ENCODE results near the gene MEMO1. TPM values are rescaled to one million over a fixed set of nuclear protein-coding genes. Genes with fewer than 3 reads are reported as not detected.

MEMO1 gene
- total and polyA plus RNA-seq, 8 donors: 10.5 to 20.4 (median 16.3) TPM

DNA sequence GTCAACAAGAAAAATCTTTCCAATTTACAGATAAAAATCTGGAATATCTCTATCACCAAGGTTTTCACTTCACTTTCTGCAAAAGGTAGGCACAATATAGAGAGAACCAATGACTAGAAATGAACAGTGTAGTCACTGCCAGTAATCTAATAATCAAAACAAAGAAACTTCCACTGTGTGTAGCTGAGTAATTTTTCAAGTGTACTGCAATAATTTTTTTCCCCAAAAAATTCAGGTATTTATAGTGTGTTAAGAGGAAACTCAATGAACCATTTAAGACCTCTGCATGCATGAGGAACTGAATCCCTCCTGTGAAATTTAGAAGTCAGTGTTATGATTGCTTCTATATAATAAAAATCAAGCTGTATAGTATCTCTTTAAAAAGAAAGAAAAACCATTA is 121.8 kb downstream of the MEMO1 start:
- Histone ChIP-seq H3K27ac (no peak overlapping the region), H3K36me3 (no peaks in the 10 kb centered on the region), H3K4me3 (no peak overlapping the region), H3K4me1 (no peaks in the 10 kb centered on the region), H3K27me3 (no peaks in the 10 kb centered on the region), H3K9me3 (no peaks in the 10 kb centered on the region)
- DNase-seq (no peak), FAIRE-seq (no peak), ATAC-seq (no peak)
- TF ChIP-seq, protein P1, sequence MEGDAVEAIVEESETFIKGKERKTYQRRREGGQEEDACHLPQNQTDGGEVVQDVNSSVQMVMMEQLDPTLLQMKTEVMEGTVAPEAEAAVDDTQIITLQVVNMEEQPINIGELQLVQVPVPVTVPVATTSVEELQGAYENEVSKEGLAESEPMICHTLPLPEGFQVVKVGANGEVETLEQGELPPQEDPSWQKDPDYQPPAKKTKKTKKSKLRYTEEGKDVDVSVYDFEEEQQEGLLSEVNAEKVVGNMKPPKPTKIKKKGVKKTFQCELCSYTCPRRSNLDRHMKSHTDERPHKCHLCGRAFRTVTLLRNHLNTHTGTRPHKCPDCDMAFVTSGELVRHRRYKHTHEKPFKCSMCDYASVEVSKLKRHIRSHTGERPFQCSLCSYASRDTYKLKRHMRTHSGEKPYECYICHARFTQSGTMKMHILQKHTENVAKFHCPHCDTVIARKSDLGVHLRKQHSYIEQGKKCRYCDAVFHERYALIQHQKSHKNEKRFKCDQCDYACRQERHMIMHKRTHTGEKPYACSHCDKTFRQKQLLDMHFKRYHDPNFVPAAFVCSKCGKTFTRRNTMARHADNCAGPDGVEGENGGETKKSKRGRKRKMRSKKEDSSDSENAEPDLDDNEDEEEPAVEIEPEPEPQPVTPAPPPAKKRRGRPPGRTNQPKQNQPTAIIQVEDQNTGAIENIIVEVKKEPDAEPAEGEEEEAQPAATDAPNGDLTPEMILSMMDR (IDR thresholded peaks at IDR 0.05): no peak
- intact Hi-C loops (cut with DNase I): no loop called here

DNA sequence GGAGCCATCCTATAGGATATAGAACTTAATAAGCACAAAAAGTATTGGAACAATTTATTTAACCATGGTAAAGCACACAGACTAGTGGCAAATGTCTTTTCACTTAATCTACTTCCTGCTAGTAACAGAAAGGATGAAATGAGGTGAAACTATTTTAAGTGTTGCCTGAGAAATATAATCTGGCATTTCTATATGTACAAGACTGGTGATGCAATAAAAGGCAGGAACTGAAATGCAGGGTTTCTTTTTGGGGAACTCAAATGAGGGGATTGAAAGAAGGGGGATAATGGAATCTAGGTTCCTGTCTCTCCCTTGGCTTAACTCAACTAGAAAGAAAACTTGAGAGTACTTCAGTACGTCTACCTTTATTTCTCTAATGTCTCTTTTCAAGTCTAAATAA is 122.3 kb downstream of the MEMO1 start:
- DNase-seq (no peak), FAIRE-seq (no peak), ATAC-seq (no peak)
- no peaks in the 10 kb centered on the region for H3K36me3 ChIP-seq
- H3K27me3 ChIP-seq: no peaks in the 10 kb centered on the region
- H3K4me3 ChIP-seq: no peak overlapping the region
- TF ChIP-seq, protein P1 (IDR thresholded peaks at IDR 0.05): no peak
- intact Hi-C loops (cut with DNase I): no loop called here
- H3K4me1 ChIP-seq: no peaks in the 10 kb centered on the region
- WGBS, 2 donors: 87 to 92% methylated on average over 1 of the region's 1 CpG
- no peak overlapping the region for H3K27ac ChIP-seq
- no peaks in the 10 kb centered on the region for H3K9me3 ChIP-seq

DNA sequence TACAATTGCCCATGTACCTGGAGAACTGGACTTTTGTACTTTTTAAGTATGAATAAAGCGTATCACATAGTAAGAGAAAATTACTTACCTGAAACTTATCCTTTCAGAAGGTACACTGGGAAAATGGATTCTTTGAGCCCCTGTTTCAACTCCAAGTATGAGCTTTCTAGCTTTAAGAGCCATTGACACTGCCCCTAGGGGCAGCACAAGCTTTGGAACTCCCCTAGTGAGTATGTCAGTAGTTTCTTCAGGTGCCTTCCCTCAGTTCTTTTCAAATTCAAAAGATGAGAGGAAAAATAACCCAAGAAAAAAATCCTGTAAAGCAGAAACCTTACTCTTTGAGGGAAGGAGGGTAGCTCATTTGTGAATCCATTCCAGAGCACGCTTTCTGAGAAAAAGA is 124.1 kb downstream of the MEMO1 start:
- Histone ChIP-seq H3K4me3 (no peak overlapping the region), H3K4me1 (no peaks in the 10 kb centered on the region), H3K36me3 (no peaks in the 10 kb centered on the region), H3K27me3 (no peaks in the 10 kb centered on the region), H3K9me3 (no peaks in the 10 kb centered on the region), H3K27ac (no peak overlapping the region)
- 98 to 100% methylated on average over 2 of the region's 2 CpGs for WGBS, 2 donors
- TF ChIP-seq, protein P1 (IDR thresholded peaks at IDR 0.05): no peak
- intact Hi-C loops (cut with DNase I): no loop called here
- DNase-seq (no peak), FAIRE-seq (no peak), ATAC-seq (no peak)

DNA sequence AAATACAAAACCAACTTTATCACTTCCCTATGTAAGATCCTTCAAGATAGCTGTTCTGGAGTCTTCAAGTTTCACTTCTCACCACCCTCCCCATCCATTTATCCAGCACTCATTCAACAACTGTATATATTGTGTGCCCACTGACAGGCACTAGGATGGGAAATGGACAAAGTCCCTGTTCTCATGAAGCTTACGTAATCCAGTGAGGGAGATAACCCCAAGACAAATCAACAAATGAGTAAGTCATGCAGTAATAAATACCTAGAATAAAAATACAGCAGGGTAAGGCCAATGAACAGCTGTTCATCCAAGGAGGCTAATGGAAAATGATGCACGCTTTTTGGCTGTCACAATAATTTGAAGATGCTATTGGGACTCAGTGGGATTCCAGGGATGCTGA is 133.8 kb downstream of the MEMO1 start:
- DNase-seq (no peak), FAIRE-seq (no peak), ATAC-seq (no peak)
- Histone ChIP-seq H3K27ac (no peak overlapping the region), H3K9me3 (no peaks in the 10 kb centered on the region), H3K36me3 (no peaks in the 10 kb centered on the region), H3K4me3 (no peak overlapping the region), H3K27me3 (no peaks in the 10 kb centered on the region), H3K4me1 (no peaks in the 10 kb centered on the region)
- TF ChIP-seq, protein P1 (IDR thresholded peaks at IDR 0.05): no peak
- intact Hi-C loops (cut with DNase I): no loop called here
- 92 to 100% methylated on average over 2 of the region's 2 CpGs for WGBS, 2 donors

DNA sequence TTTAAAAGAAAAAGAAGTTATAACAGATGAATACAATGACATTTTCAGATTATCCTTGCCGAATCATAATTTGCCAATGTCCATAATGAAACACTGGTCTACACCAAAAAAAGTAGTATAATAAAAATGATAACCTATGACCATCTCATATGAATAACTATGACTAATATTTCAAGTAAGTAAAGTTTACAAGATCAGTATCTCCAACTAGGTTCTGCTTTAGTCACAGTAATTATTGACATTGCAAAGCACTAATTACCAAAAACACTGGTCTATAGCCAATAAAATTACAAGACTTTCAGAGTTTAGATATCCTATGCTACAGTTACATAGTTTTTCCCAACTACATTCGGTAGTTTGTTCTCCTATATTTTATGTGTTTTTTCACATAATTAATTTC is 136.7 kb downstream of the MEMO1 start:
- intact Hi-C loops (cut with DNase I): no loop called here
- no peak for ATAC-seq
- Histone ChIP-seq H3K27me3 (no peaks in the 10 kb centered on the region), H3K4me1 (no peaks in the 10 kb centered on the region), H3K4me3 (no peak overlapping the region), H3K9me3 (no peaks in the 10 kb centered on the region), H3K27ac (no peak overlapping the region), H3K36me3 (no peaks in the 10 kb centered on the region)
- FAIRE-seq: no peak
- 91 to 94% methylated on average over 2 of the region's 2 CpGs for WGBS, 2 donors
- no peak for DNase-seq
- TF ChIP-seq, protein P1 (IDR thresholded peaks at IDR 0.05): no peak
